H9 (cell line): Measurements from ENCODE around the gene GCNA. TPM values are rescaled to one million over a fixed set of nuclear protein-coding genes. Genes with fewer than 3 reads are reported as not detected.

Experiments used
- DNase-seq: peaks from one replicate; pipeline ENCODE4 v3.0.0-alpha.2; 2017
- H2AFZ ChIP-seq: one replicate; pipeline ENCODE4 v1.6.1; 2013; ENCODE audit warnings: mild to moderate bottlenecking, low read length, control low read depth, moderate library complexity
- H2AK5ac ChIP-seq: 2 replicates; pipeline ENCODE4 v1.6.1; 2013; ENCODE audit warnings: low read length, control low read depth, mixed read lengths; ENCODE audit not compliant: insufficient read length
- H2BK120ac ChIP-seq: one replicate; pipeline ENCODE4 v1.6.1; 2013; ENCODE audit warnings: low read depth, mild to moderate bottlenecking, low read length, control low read depth, inconsistent platforms; ENCODE audit not compliant: poor library complexity, severe bottlenecking
- H2BK12ac ChIP-seq: 2 replicates; pipeline ENCODE4 v1.6.1; 2013; ENCODE audit warnings: low read length, control low read depth, mixed read lengths, low read depth; ENCODE audit not compliant: insufficient read length
- H2BK15ac ChIP-seq: 2 replicates; pipeline ENCODE4 v1.6.1; 2013; ENCODE audit warnings: low read depth, low read length, control low read depth
- H2BK20ac ChIP-seq: one replicate; pipeline ENCODE4 v1.6.1; 2013; ENCODE audit warnings: low read depth, mild to moderate bottlenecking, low read length, control low read depth, inconsistent platforms; ENCODE audit not compliant: poor library complexity, severe bottlenecking
- H2BK5ac ChIP-seq: 2 replicates; pipeline ENCODE4 v1.6.1; 2013; ENCODE audit warnings: low read length, control low read depth, mixed read lengths; ENCODE audit not compliant: insufficient read length
- H3K14ac ChIP-seq: 2 replicates; pipeline ENCODE4 v1.6.1; 2013; ENCODE audit warnings: low read length, control low read depth; ENCODE audit not compliant: insufficient read depth
- H3K18ac ChIP-seq: 2 replicates; pipeline ENCODE4 v1.6.1; 2013; ENCODE audit warnings: low read depth, mild to moderate bottlenecking, mixed read lengths, low read length, control low read depth; ENCODE audit not compliant: insufficient read length
- H3K23ac ChIP-seq: 2 replicates; pipeline ENCODE4 v1.6.1; 2013; ENCODE audit warnings: low read length, control low read depth, mixed read lengths, low read depth; ENCODE audit not compliant: insufficient read length
- H3K23me2 ChIP-seq: 2 replicates; pipeline ENCODE4 v1.6.1; 2013; ENCODE audit warnings: low read depth, mild to moderate bottlenecking, mixed read lengths, low read length, control low read depth; ENCODE audit not compliant: insufficient read length, poor library complexity, severe bottlenecking
- H3K27ac ChIP-seq: 2 replicates; pipeline ENCODE4 v1.5.1; 2013; ENCODE audit warnings: low read length, control low read depth, mixed read lengths, low read depth; ENCODE audit not compliant: insufficient read length
- H3K27me3 ChIP-seq: 2 replicates; pipeline ENCODE4 v1.6.1; 2013; ENCODE audit warnings: low read length, control low read depth, inconsistent platforms; ENCODE audit not compliant: insufficient read depth
- H3K4ac ChIP-seq: 2 replicates; pipeline ENCODE4 v1.6.1; 2013; ENCODE audit warnings: low read depth, mild to moderate bottlenecking, control low read depth, inconsistent platforms, low read length, moderate library complexity
- H3K4me1 ChIP-seq: 2 replicates; pipeline ENCODE4 v1.6.1; 2013; ENCODE audit warnings: low read length, control low read depth, inconsistent platforms; ENCODE audit not compliant: insufficient read depth
- H3K4me2 ChIP-seq: 2 replicates; pipeline ENCODE4 v1.6.1; 2013; ENCODE audit warnings: low read length, control low read depth, mixed read lengths; ENCODE audit not compliant: insufficient read length, insufficient read depth
- H3K56ac ChIP-seq: 2 replicates; pipeline ENCODE4 v1.6.1; 2013; ENCODE audit warnings: low read depth, mild to moderate bottlenecking, mixed read lengths, low read length, control low read depth; ENCODE audit not compliant: insufficient read length
- H3K79me1 ChIP-seq: 2 replicates; pipeline ENCODE4 v1.6.1; 2013; ENCODE audit warnings: low read depth, mild to moderate bottlenecking, moderate library complexity, low read length, control low read depth, inconsistent platforms; ENCODE audit not compliant: insufficient read depth, poor library complexity, severe bottlenecking
- H3K79me2 ChIP-seq: 2 replicates; pipeline ENCODE4 v1.6.1; 2013; ENCODE audit warnings: low read length, control low read depth, inconsistent platforms; ENCODE audit not compliant: insufficient read depth
- H3K9ac ChIP-seq: 2 replicates; pipeline ENCODE4 v1.6.1; 2013; ENCODE audit warnings: low read length, control low read depth, mixed read lengths; ENCODE audit not compliant: insufficient read length; ENCODE audit errors: extremely low read depth
- H3K9me3 ChIP-seq: one replicate; pipeline ENCODE4 v1.6.1; 2013; ENCODE audit warnings: low read depth, low read length, inconsistent platforms; ENCODE audit not compliant: control insufficient read depth
- H3T11ph ChIP-seq: one replicate; pipeline ENCODE4 v1.6.1; 2013; ENCODE audit warnings: mild to moderate bottlenecking, low read length, control low read depth, inconsistent platforms
- H4K20me1 ChIP-seq: one replicate; pipeline ENCODE4 v1.6.1; 2013; ENCODE audit not compliant: control insufficient read depth, insufficient read length, insufficient read depth
- H4K5ac ChIP-seq: 2 replicates; pipeline ENCODE4 v1.6.1; 2013; ENCODE audit warnings: low read depth, mild to moderate bottlenecking, mixed read lengths, low read length, control low read depth; ENCODE audit not compliant: insufficient read length
- H4K8ac ChIP-seq: replicated peaks from 2 replicates; pipeline ENCODE4 v1.6.1; 2013; ENCODE audit warnings: low read length, control low read depth, mixed read lengths, low read depth; ENCODE audit not compliant: insufficient read length
- H4K91ac ChIP-seq: 2 replicates; pipeline ENCODE4 v1.6.1; 2013; ENCODE audit warnings: low read depth, mild to moderate bottlenecking, moderate library complexity, mixed read lengths, low read length, control low read depth; ENCODE audit not compliant: insufficient read length
- H3K27ac Mint-ChIP-seq, 3 experiments: 2 replicates in 2 of 3; 3 replicates in 1 of 3; pipeline ENCODE4 v1.8.0; 2020 to 2021; ENCODE audit warnings: mixed read lengths in 3 of 3, mild to moderate bottlenecking in 1 of 3, moderate library complexity in 1 of 3
- H3K27me3 Mint-ChIP-seq: 2 replicates; pipeline ENCODE4 v1.8.0; 2021; ENCODE audit warnings: low read depth, mild to moderate bottlenecking, moderate library complexity, mixed read lengths
- H3K36me3 Mint-ChIP-seq, 3 experiments: 2 replicates in 2 of 3; 3 replicates in 1 of 3; pipeline ENCODE4 v1.8.0; 2020 to 2021; ENCODE audit warnings: low read depth in 3 of 3, mixed read lengths in 3 of 3; ENCODE audit not compliant: insufficient read depth in 1 of 3
- H3K4me1 Mint-ChIP-seq, 2 experiments: 2 replicates each; pipeline ENCODE4 v1.8.0; 2020; ENCODE audit warnings: mixed read lengths in 2 of 2
- H3K4me3 Mint-ChIP-seq, 2 experiments: 2 replicates in 1 of 2; 3 replicates in 1 of 2; pipeline ENCODE4 v1.8.0; 2020 to 2021; ENCODE audit warnings: mild to moderate bottlenecking in 2 of 2, mixed read lengths in 2 of 2, moderate library complexity in 1 of 2
- H3K9me3 Mint-ChIP-seq, 2 experiments: 2 replicates in 1 of 2; 3 replicates in 1 of 2; pipeline ENCODE4 v1.8.0; 2020; ENCODE audit warnings: mild to moderate bottlenecking in 2 of 2, mixed read lengths in 2 of 2, moderate library complexity in 1 of 2
- CTCF ChIP-seq: fragments of 200-600 bp; sonication (generic); conservative IDR thresholded peaks from 3 replicates; pipeline ENCODE4 v1.8.0; 2021; ENCODE audit warnings: antibody characterized with exemption, mild to moderate bottlenecking
- WGBS: extraction: QIAGEN DNeasy Blood & Tissue Kit; methylation state at CpG from one replicate; pipeline ENCODE4 v1.1.7; 2013; ENCODE audit warnings: missing lambda C conversion rate, low lambda C conversion rate, mixed read lengths; ENCODE audit not compliant: insufficient read length; ENCODE audit errors: extremely low coverage; 5-methylcytosine and 5-hydroxymethylcytosine counted together
- total RNA-seq: library from RNA; stranded (reverse); gene quantifications from 2 replicates; pipeline ENCODE4 v1.2.1, GENCODE V29; 2021

The GCNA gene
- total RNA-seq, 1 experiment from 2014 or later = 0.96 TPM

- H3K27me3 Mint-ChIP-seq = no peaks in the 10 kb centered on the region
- no peak overlapping the region for H2AK5ac ChIP-seq
- H3K4me1 Mint-ChIP-seq = peaks cover 13 to 17% of the 10 kb centered on the region in 2 experiments
- H2BK5ac ChIP-seq = no peak overlapping the region
- H3K23me2 ChIP-seq = no peaks in the 10 kb centered on the region
- H4K8ac ChIP-seq = no peak overlapping the region
- peaks cover 39% of the 10 kb centered on the region for H3K9me3 ChIP-seq
- H2BK12ac ChIP-seq = no peak overlapping the region
- WGBS = no CpG with 5 or more reads among the region's 2 CpGs
- no peak overlapping the region for H3K23ac ChIP-seq
- H3K27ac Mint-ChIP-seq = peak overlapping the region in 1 of 3 experiments; percentile 69; a peak in 2 of 7 replicates
- H3K79me2 ChIP-seq = peaks cover 26% of the 10 kb centered on the region; the same call in 1 of the 2 replicates
- no peaks in the 10 kb centered on the region for H4K20me1 ChIP-seq
- H3K9ac ChIP-seq = no peak overlapping the region
- no peaks in the 10 kb centered on the region for H3K4me1 ChIP-seq
- no peak overlapping the region for H3T11ph ChIP-seq
- no peak overlapping the region for H3K4ac ChIP-seq
- no peak overlapping the region for H3K27ac ChIP-seq
- H4K5ac ChIP-seq = no peak overlapping the region
- H2BK15ac ChIP-seq = no peak overlapping the region
- peaks cover 58 to 63% of the 10 kb centered on the region in 2 experiments for H3K9me3 Mint-ChIP-seq
- H3K14ac ChIP-seq = no peak overlapping the region
- H3K79me1 ChIP-seq = no peaks in the 10 kb centered on the region
- H3K27me3 ChIP-seq = no peaks in the 10 kb centered on the region
- no peak for DNase-seq
- H2AFZ ChIP-seq = no peak overlapping the region
- H3K56ac ChIP-seq = no peak overlapping the region
- H3K36me3 Mint-ChIP-seq = peaks cover 29 to 67% (median 65%) of the 10 kb centered on the region in 3 experiments
- no peak overlapping the region for H2BK20ac ChIP-seq
- no peak overlapping the region for H4K91ac ChIP-seq
- H3K4me3 Mint-ChIP-seq = no peak overlapping the region
- H3K18ac ChIP-seq = no peak overlapping the region
- no peak for TF ChIP-seq CTCF
- no peak overlapping the region for H3K4me2 ChIP-seq
- H2BK120ac ChIP-seq = no peak overlapping the region
Observed at GRCh38 chrX:71543316-71543715, 34.9 kb upstream of the GCNA start.
